Ascending aorta (tissue), 2 donors: ENCODE data around the gene CDC14B. TPM values are rescaled to one million over a fixed set of nuclear protein-coding genes. Genes with fewer than 3 reads are reported as not detected.

Experiments used
- DNase-seq, 2 donors: peaks; one replicate each; pipeline ENCODE4 v3.0.0-alpha.2; 2019; ENCODE audit warnings: low spot score in 2 of 2
- H3K27ac ChIP-seq, 2 donors: fragments of 200-600 bp; sonication (generic); one replicate each; pipeline ENCODE4 v1.5.1; 2016 to 2017; ENCODE audit warnings: mild to moderate bottlenecking in 1 of 2
- H3K27me3 ChIP-seq: fragments of 200-600 bp; sonication (generic); one replicate; pipeline ENCODE4 v1.5.1; 2017
- H3K36me3 ChIP-seq, 2 donors: fragments of 200-600 bp; sonication (generic); one replicate each; pipeline ENCODE4 v1.5.1; 2016
- H3K4me1 ChIP-seq, 2 donors: fragments of 200-600 bp; sonication (generic); one replicate each; pipeline ENCODE4 v1.5.1; 2016 to 2017; ENCODE audit warnings: mild to moderate bottlenecking in 1 of 2
- H3K4me3 ChIP-seq, 2 donors: fragments of 200-600 bp; sonication (generic); one replicate each; pipeline ENCODE4 v1.5.1; 2016 to 2017; ENCODE audit warnings: mild to moderate bottlenecking in 1 of 2
- H3K9me3 ChIP-seq, 2 donors: fragments of 200-600 bp; sonication (generic); one replicate each; pipeline ENCODE4 v1.5.1; 2016
- intact Hi-C: fragments of 100-400 bp; cut with DNase I; formaldehyde crosslinking; loops from one replicate; pipeline ENCODE4 v1.15.1; 2023
- total RNA-seq: library from RNA; depleted of rRNA; stranded (reverse); fragments of >200 nt; gene quantifications from one replicate; pipeline ENCODE4 v1.1.0, GENCODE V29; 2016
- TF ChIP-seq, protein P1 (sequence below), 3 experiments: fragments of 200-600 bp in 2 of 3; fragments of 450-650 bp in 1 of 3; sonication (generic) in 2 of 3; IDR thresholded peaks; one replicate each; pipeline ENCODE4 v1.5.1; 2016 to 2019; ENCODE audit warnings: antibody characterized with exemption in 3 of 3, mild to moderate bottlenecking in 1 of 3, moderate library complexity in 1 of 3

CDC14B gene
- total RNA-seq, 1 donor from 2014 or later, result 47.8 TPM

DNA sequence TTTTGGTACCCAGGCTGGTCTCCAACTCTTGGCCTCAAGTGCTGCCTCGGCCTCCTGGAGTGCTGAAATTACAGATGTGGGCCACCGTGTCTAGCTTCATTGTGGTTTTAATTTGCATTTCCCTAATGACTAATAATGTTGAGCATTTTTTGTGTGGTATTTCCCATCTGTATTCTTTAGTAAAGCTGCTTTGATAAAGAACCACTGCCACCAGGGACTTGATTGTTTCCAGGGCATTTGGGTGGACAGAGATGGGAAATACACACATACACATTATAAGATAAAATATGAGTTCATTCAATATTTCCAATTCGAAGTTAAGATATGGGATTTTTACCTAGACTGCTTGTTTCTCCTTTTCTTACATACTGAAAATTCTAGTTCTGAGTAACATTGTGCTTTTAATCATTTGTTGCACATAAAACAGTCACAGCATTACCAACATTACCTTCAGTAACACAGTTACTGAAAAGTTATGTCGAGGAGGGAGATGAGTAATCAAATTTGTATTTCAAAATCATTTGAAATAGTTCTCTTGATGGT is 140.7 kb downstream of the CDC14B start:
- Histone ChIP-seq H3K36me3 (peaks cover 8 to 23% of the 10 kb centered on the region in 2 donors), H3K9me3 (no peaks in the 10 kb centered on the region), H3K4me3 (no peak overlapping the region), H3K27me3 (no peaks in the 10 kb centered on the region), H3K4me1 (peaks cover 0 to 15% of the 10 kb centered on the region in 2 donors), H3K27ac (peak overlapping the region in 1 of 2 donors; percentile 47)
- TF ChIP-seq, protein P1, sequence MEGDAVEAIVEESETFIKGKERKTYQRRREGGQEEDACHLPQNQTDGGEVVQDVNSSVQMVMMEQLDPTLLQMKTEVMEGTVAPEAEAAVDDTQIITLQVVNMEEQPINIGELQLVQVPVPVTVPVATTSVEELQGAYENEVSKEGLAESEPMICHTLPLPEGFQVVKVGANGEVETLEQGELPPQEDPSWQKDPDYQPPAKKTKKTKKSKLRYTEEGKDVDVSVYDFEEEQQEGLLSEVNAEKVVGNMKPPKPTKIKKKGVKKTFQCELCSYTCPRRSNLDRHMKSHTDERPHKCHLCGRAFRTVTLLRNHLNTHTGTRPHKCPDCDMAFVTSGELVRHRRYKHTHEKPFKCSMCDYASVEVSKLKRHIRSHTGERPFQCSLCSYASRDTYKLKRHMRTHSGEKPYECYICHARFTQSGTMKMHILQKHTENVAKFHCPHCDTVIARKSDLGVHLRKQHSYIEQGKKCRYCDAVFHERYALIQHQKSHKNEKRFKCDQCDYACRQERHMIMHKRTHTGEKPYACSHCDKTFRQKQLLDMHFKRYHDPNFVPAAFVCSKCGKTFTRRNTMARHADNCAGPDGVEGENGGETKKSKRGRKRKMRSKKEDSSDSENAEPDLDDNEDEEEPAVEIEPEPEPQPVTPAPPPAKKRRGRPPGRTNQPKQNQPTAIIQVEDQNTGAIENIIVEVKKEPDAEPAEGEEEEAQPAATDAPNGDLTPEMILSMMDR (IDR thresholded peaks at IDR 0.05), result no peak
- intact Hi-C loops, result no loop called here
- DNase-seq, result no peak

DNA sequence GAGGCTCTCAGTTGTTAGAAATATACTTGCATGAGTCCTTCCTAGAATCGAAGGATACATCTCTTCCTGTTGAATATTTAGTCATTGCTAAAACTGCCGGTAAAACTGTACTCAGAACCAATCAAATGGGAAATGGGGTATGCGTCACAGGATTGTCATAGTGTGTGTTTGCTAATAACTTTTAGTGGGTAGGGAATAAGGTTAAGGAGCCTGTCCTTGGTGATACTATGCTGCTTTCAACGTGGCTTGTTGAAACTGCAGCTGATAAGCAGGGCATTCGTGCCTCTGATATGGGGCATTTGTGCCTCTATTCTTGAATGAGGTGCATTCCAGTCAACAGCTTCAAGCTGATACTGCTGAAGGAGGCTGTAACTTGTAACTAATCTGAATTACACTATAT is 143.1 kb downstream of the CDC14B start:
- H3K27ac ChIP-seq, result no peak overlapping the region

DNA sequence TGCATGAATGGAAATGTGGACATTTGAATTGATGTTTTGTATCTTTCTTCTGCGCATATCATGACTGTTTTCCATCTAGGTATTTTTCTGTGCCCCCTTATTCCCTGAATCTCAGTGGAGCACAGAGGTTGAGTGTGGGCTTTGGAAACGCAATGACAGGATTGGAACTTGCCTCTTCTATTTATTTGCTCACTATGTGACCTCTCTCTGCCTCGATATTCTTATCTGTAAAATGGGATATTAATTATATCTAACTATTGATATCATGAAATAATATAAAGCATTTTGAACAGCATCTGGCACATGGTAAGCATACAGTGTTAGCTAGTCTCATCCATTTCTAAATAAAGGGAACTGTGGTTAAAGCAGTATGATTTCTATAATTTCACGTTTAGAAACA is 143.6 kb downstream of the CDC14B start:
- intact Hi-C loops, result no loop called here
- Histone ChIP-seq H3K4me3 (no peak overlapping the region), H3K27ac (no peak overlapping the region), H3K27me3 (no peaks in the 10 kb centered on the region), H3K36me3 (peaks cover 33 to 51% of the 10 kb centered on the region in 2 donors), H3K9me3 (no peaks in the 10 kb centered on the region), H3K4me1 (no peaks in the 10 kb centered on the region)
- no peak for DNase-seq
- TF ChIP-seq, protein P1 (IDR thresholded peaks at IDR 0.05), result no peak

More for the DNA sequence above, 143.1 kb downstream of the CDC14B start:
- no peaks in the 10 kb centered on the region for H3K4me1 ChIP-seq
- H3K27me3 ChIP-seq, result no peaks in the 10 kb centered on the region
- no peak overlapping the region for H3K4me3 ChIP-seq
- H3K36me3 ChIP-seq, result peaks cover 28 to 45% of the 10 kb centered on the region in 2 donors
- no peak for DNase-seq
- TF ChIP-seq, protein P1 (IDR thresholded peaks at IDR 0.05), result no peak
- intact Hi-C loops, result no loop called here
- no peaks in the 10 kb centered on the region for H3K9me3 ChIP-seq

DNA sequence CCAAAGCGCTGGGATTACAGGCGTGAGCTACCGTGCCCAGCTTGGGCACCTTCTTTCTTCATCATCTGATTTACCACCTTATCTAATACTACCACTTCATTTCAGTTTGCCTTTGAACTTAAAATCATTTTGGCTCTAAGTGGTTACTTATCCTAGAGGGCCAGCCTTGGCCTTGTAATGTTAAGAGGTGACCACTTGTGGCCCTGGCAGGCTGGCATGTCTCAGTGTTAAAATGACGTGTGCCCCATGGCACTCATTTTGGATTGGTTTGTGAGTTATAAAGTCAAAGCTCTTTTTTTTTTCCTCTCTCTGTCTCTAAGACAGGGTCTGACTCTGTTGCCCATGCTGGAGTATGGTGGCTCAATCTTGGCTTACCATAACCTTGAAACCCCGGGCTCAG is 151.9 kb downstream of the CDC14B start:
- H3K36me3 ChIP-seq, result peaks cover 58 to 70% of the 10 kb centered on the region in 2 donors
- intact Hi-C loops, result no loop called here
- DNase-seq, result no peak
- H3K27ac ChIP-seq, result no peak overlapping the region
- H3K4me3 ChIP-seq, result no peak overlapping the region
- H3K4me1 ChIP-seq, result peaks cover 0 to 6% of the 10 kb centered on the region in 2 donors
- TF ChIP-seq, protein P1 (IDR thresholded peaks at IDR 0.05), result no peak
- no peaks in the 10 kb centered on the region for H3K27me3 ChIP-seq
- H3K9me3 ChIP-seq, result no peaks in the 10 kb centered on the region

DNA sequence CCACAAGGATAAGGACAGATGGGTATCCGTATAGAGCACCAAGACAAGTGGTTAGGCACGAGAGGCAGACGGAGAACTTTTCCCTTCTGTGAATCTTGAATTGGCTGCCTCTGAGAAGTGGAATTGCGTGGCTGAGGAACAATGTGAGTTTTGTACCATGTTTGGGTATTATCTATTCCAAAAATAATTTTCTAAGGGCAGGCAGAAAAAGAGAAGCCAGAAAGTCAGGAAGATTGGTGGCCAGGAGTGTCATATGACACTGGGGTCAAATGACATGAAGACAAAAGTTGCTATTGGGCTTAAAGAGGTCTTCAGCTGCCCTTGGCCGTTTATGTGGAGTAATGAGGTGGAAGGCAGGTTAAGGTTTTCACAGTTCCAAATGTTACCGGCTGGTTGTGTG is 155.2 kb downstream of the CDC14B start:
- TF ChIP-seq, protein P1 (IDR thresholded peaks at IDR 0.05), result no peak
- intact Hi-C loops, result no loop called here

DNA sequence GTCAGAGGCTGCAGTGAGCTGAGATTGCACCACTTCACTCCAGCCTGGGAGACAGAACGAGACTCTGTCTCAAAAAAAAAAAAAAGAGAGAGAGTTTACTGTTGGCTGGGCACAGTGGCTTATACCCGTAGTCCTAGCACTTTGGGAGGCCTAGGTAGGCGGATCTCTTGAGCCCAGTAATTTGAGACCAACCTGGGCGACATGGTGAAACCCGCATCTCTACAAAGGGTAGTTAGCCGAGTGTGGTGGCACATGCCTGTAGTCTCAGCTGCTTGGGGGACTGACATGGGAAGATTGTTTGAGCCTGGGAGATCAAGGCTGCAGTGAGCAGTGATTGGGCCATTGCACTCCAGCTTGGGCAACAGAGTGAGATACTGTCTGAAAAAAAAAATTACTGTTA is 157.1 kb downstream of the CDC14B start:
- Histone ChIP-seq H3K4me3 (no peak overlapping the region), H3K36me3 (peaks cover 16 to 39% of the 10 kb centered on the region in 2 donors), H3K9me3 (no peaks in the 10 kb centered on the region), H3K27ac (no peak overlapping the region), H3K27me3 (no peaks in the 10 kb centered on the region), H3K4me1 (peaks cover 0 to 6% of the 10 kb centered on the region in 2 donors)
- no peak for DNase-seq
- TF ChIP-seq, protein P1 (IDR thresholded peaks at IDR 0.05), result no peak
- intact Hi-C loops, result no loop called here

More for the DNA sequence above, 155.2 kb downstream of the CDC14B start:
- peaks cover 0 to 6% of the 10 kb centered on the region in 2 donors for H3K4me1 ChIP-seq
- peak overlapping the region; percentile 51 to 66 for H3K27ac ChIP-seq
- H3K9me3 ChIP-seq, result no peaks in the 10 kb centered on the region
- peaks cover 31 to 53% of the 10 kb centered on the region in 2 donors for H3K36me3 ChIP-seq
- no peaks in the 10 kb centered on the region for H3K27me3 ChIP-seq
- H3K4me3 ChIP-seq, result no peak overlapping the region
- no peak for DNase-seq
